Fibroblast of lung (primary cell): ENCODE data around the gene HTT. TPM values are rescaled to one million over a fixed set of nuclear protein-coding genes. Genes with fewer than 3 reads are reported as not detected.

Source experiments
- DNase-seq, 2 donors: peaks; one replicate each; pipeline versions ENCODE4 v3.0.0 to v3.0.0-alpha.2; 2010; ENCODE audit warnings: low read depth in 2 of 2
- H2AFZ ChIP-seq: 2 replicates; pipeline ENCODE4 v1.5.1; 2012; ENCODE audit warnings: low read length, control low read depth, inconsistent platforms
- H3K27ac ChIP-seq: 2 replicates; pipeline ENCODE4 v1.5.1; 2011; ENCODE audit warnings: low read length, control low read depth; ENCODE audit not compliant: insufficient read depth
- H3K27me3 ChIP-seq: 2 replicates; pipeline ENCODE4 v1.5.1; 2011; ENCODE audit warnings: mild to moderate bottlenecking, low read length; ENCODE audit not compliant: control insufficient read depth, insufficient read depth
- H3K36me3 ChIP-seq: 2 replicates; pipeline ENCODE4 v1.5.1; 2011; ENCODE audit warnings: low read length; ENCODE audit not compliant: control insufficient read depth, insufficient read depth
- H3K4me1 ChIP-seq: 2 replicates; pipeline ENCODE4 v1.5.1; 2011; ENCODE audit warnings: low read length; ENCODE audit not compliant: control insufficient read depth, insufficient read depth; ENCODE audit errors: extremely low read depth
- H3K4me2 ChIP-seq: 2 replicates; pipeline ENCODE4 v1.5.1; 2011; ENCODE audit warnings: low read length, control low read depth; ENCODE audit not compliant: insufficient read depth; ENCODE audit errors: extremely low read depth
- H3K4me3 ChIP-seq, 4 experiments: fragments of 200-600 bp in 1 of 4; sonication (generic) in 1 of 4; replicated peaks in 1 of 4; 2 replicates each; pipeline ENCODE4 v1.5.1; 2011 to 2016; ENCODE audit warnings: low read length in 4 of 4, low read depth in 3 of 4, mild to moderate bottlenecking in 3 of 4, control low read depth in 2 of 4, inconsistent platforms in 1 of 4, mixed read lengths in 1 of 4; ENCODE audit not compliant: insufficient read depth in 1 of 4; ENCODE audit errors: control extremely low read depth in 1 of 4
- H3K79me2 ChIP-seq: 2 replicates; pipeline ENCODE4 v1.5.1; 2012; ENCODE audit warnings: mild to moderate bottlenecking, low read length, inconsistent platforms; ENCODE audit not compliant: control insufficient read depth, insufficient read depth
- H3K9ac ChIP-seq: 2 replicates; pipeline ENCODE4 v1.5.1; 2011; ENCODE audit warnings: mild to moderate bottlenecking, low read length, control low read depth; ENCODE audit not compliant: insufficient read depth
- H3K9me3 ChIP-seq: 2 replicates; pipeline ENCODE4 v1.5.1; 2012; ENCODE audit warnings: low read depth, low read length; ENCODE audit not compliant: control insufficient read depth, insufficient read depth
- H4K20me1 ChIP-seq: 2 replicates; pipeline ENCODE4 v1.5.1; 2011; ENCODE audit warnings: low read length; ENCODE audit not compliant: control insufficient read depth, insufficient read depth; ENCODE audit errors: extremely low read depth
- CTCF ChIP-seq, 2 donors: IDR thresholded peaks in 1 of 2; conservative IDR thresholded peaks in 1 of 2; 1 replicate in 1 of 2; 2 replicates in 1 of 2; pipeline ENCODE4 v1.5.1; 2011 to 2012; ENCODE audit warnings: low read length in 2 of 2, control low read depth in 1 of 2, inconsistent platforms in 1 of 2, low read depth in 1 of 2, mild to moderate bottlenecking in 1 of 2
- EZH2 ChIP-seq: IDR thresholded peaks from 2 replicates; pipeline ENCODE4 v1.5.1; 2012; ENCODE audit warnings: low read length, control low read depth, mild to moderate bottlenecking; ENCODE audit errors: missing control alignments
- polyA plus RNA-seq, 2 donors: library from polyadenylated mRNA; depleted of rRNA in 1 of 2; stranded (reverse) in 1 of 2; unstranded in 1 of 2; fragments of >200 nt; gene quantifications; 2 replicates each; pipeline ENCODE4 v1.2.1, GENCODE V29; 2011 to 2012; ENCODE audit warnings: missing spikeins in 1 of 2
- total RNA-seq: library from RNA; depleted of rRNA; stranded (reverse); fragments of >200 nt; gene quantifications from 2 replicates; pipeline ENCODE4 v1.2.1, GENCODE V29; 2014

The HTT gene
- total and polyA plus RNA-seq, 2 donors (not counting 1 experiment from before 2014, with no cell fraction given), result 13.2 to 41.8 TPM

GRCh38 chr4:3067473-3068001 is 6.9 kb upstream of the HTT start:
- H3K4me3 ChIP-seq, result no peak overlapping the region
- TF ChIP-seq EZH2 (no peak), CTCF (conservative IDR thresholded peaks at IDR 0.05 in 1 of 2, IDR thresholded peaks at IDR 0.05 in 1 of 2; ENCODE audit: low read depth in 1 of 2, low read length in 2 of 2) (no peak)
- peaks cover 2% of the 10 kb centered on the region for H3K4me1 ChIP-seq
- H3K27ac ChIP-seq, result no peak overlapping the region
- H3K9ac ChIP-seq, result no peak overlapping the region
- no peak overlapping the region for H2AFZ ChIP-seq
- no peaks in the 10 kb centered on the region for H3K9me3 ChIP-seq
- no peak overlapping the region for H3K4me2 ChIP-seq
- no peaks in the 10 kb centered on the region for H4K20me1 ChIP-seq
- H3K79me2 ChIP-seq, result no peaks in the 10 kb centered on the region
- peaks cover 4% of the 10 kb centered on the region for H3K27me3 ChIP-seq
- H3K36me3 ChIP-seq, result no peaks in the 10 kb centered on the region
- no peak for DNase-seq

GRCh38 chr4:3069661-3070199 is 4.8 kb upstream of the HTT start:
- no peaks in the 10 kb centered on the region for H4K20me1 ChIP-seq

More at GRCh38 chr4:3069661-3070199, 4.8 kb upstream of the HTT start:
- Histone ChIP-seq H3K4me2 (no peak overlapping the region), H3K36me3 (no peaks in the 10 kb centered on the region), H3K27ac (no peak overlapping the region), H2AFZ (no peak overlapping the region), H3K79me2 (no peaks in the 10 kb centered on the region), H3K27me3 (no peaks in the 10 kb centered on the region), H3K4me1 (peaks cover 4% of the 10 kb centered on the region), H3K4me3 (no peak overlapping the region), H3K9ac (no peak overlapping the region), H3K9me3 (no peaks in the 10 kb centered on the region)
- no peak for DNase-seq
- TF ChIP-seq CTCF (conservative IDR thresholded peaks at IDR 0.05 in 1 of 2, IDR thresholded peaks at IDR 0.05 in 1 of 2; ENCODE audit: low read depth in 1 of 2, low read length in 2 of 2), result no peak
- no peak for TF ChIP-seq EZH2
